GM18861 (cell line): Measurements from ENCODE around the gene PI4KB.
"Not testable (repeated sequence)": the region's sequence is repeated elsewhere in the genome, so short reads cannot be mapped to it uniquely, and the experiment has no call there.

Experiments
- ATAC-seq: cut with Tn5 transposase; IDR thresholded peaks from one replicate; pipeline ENCODE4 v1.9.1; 2021; ENCODE audit not compliant: unreplicated experiment

Gene PI4KB

DNA sequence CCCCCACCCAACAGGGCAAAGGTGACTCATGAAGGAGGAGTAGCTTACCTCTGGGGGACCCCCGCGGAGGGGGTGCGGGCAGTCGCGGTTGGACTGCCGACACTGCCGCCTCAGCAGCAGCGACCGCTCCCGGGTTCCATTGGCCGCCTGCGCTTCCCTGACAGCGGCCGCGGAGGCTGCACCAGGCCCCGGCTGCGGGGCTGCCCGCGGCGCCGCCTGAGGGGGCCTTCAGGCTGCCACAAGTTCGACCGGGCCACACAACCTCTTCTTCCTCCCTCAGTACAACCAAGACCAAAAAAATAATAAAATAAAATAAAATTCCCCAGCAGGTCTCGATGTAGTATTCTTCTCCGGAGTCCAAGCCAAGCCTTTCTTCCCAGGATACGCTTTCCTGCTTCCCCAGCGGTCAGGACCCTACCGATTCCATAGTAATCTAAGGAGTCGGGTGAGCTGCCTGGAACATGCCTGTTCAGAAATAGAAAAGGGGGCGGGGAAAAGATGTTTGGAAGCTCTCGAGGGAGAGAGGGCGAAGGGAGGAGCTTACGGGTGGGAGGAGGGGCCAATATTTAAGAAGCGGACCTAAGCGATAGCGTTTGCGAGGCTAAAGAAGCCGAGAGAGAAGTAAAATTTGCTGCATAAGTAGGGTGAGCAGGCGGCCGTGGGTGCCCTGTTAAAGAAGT lies at the start of gene PI4KB:
Gene PI4KB, minus strand, starts transcription at position 194 of the 680 bp plus-strand sequence. CDS start 10,935 bp downstream, outside the sequence.
- peak; percentile 76 for ATAC-seq

DNA sequence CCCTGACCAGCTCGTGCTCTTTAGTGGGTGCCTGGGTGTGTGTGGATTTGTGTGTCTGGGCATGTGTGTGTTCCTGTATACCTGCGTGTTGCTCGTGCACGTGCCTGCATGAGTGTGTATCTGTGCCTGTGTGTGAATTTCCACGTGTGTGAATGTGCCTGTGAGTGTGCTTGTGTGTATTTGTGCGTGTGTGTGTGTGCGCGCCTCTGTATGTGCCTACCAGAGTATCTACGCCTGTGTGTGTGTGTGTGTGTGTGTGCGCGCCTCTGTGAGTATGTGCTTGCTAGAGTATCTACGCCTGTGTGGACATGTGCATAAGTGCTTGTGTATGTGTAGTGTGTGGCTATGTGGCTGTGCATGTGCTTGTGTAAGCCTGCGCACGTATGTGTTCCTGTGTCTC lies 46.0 kb upstream of the PI4KB start:
- no peak for ATAC-seq

DNA sequence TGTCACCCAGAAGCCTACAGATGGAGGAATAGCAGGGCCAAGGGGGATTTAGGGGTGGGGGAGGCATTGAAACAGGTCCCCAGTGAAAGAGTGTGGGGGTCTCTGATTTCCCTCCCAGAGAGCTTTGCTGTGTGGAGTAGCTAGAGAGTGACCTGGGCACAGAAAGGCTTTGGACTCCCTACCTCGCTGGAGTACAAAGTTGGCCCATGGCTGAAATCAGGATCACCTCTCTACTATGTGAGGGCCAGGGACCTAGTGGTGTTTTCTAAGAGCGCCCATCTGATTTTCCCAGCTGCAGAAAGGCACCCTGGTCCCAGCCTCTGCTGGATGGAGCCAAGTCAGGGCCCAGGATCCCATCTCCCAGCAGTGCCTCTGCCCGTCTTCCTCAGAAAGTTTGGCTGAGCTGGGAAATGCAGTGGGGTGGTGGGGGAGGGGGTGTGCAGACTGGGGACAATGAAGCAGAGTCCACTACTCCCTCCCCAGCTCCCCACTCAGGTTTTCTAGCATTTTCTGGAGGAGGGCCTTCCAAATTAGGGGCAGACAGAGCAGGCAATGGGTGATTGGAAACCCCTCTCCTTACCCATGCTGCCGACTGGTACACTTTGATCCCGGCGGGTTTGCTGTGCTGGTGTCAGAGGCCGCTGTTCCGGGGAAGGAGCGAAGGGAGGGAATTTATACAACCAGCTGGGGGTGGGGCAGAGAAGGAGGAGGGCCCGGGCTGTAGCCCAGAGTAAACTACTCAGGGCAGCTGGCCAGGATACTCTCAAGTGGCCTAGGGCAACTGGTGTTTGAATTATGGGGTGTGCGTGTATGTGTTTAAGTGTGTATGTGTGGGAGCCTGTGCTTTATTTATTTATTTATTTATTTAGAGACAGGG lies 45.1 kb upstream of the PI4KB start, which contains the start of gene SELENBP1:
Gene SELENBP1, minus strand, starts transcription at position 648 of the 877 bp plus-strand sequence. Its CDS starts 64 bp downstream, at position 584.
- ATAC-seq = no peak

GRCh38 chr1:151371370-151372057 lies 44.3 kb upstream of the PI4KB start:
- ATAC-seq = no peak

DNA sequence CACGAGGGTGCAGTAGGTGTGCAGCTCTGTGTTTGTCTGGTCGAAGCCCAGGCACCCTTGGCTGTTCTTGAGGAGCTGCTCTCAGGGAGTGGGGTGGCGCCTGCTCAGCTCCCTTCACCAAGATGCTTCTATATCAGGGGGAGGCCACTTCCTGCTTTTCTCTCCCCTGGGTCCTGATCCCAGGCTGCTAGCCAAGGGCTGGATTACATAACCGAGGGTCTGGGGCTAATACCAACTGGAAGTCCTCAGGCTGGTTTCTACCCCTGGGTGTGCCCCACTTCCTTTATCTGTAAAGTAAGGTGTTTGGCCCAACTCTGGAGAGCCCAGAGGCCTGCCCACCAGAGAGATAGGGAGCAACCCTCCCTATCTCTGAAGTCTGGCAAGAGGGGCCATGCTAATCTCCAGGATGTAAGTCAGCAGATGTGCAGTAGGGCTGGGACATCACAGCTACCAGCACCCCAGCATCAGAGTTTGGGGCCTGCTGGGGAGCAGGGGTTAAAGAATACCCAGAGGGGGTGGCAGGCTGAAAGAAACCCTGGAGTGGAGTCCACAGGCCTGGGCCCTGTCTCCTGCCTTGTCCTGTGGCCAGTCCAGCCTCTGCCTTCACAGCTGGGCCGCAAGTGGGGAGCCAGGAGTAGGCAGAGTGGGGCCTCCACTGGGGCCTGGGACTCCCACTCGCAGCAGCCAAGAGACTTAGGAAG lies 43.1 kb upstream of the PI4KB start:
- ATAC-seq = no peak

DNA sequence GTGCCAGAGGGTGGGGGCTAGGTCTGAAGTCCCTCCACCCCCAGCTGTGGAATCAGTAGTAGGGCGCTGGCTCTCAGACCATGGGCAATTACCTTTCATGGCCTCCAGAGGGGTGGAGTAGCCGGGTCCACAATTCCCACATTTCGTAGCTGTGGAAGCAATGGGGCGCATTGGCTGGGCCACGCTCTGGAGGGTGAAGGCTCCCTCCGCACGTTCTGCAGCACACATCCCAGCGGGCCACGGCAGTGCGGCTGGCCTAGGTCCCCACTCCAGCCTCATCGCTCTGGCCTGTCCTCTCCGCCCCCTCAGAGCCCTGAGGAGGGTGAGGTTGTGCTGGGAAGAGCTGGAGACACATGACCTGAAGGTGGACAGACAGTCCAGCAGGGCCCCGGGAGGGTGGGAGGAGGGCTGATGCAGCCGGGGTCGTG lies 42.4 kb upstream of the PI4KB start:
- ATAC-seq = no peak

- no peak for ATAC-seq
These were observed 42.0 kb upstream of the PI4KB start for GRCh38 chr1:151369302-151369610.

DNA sequence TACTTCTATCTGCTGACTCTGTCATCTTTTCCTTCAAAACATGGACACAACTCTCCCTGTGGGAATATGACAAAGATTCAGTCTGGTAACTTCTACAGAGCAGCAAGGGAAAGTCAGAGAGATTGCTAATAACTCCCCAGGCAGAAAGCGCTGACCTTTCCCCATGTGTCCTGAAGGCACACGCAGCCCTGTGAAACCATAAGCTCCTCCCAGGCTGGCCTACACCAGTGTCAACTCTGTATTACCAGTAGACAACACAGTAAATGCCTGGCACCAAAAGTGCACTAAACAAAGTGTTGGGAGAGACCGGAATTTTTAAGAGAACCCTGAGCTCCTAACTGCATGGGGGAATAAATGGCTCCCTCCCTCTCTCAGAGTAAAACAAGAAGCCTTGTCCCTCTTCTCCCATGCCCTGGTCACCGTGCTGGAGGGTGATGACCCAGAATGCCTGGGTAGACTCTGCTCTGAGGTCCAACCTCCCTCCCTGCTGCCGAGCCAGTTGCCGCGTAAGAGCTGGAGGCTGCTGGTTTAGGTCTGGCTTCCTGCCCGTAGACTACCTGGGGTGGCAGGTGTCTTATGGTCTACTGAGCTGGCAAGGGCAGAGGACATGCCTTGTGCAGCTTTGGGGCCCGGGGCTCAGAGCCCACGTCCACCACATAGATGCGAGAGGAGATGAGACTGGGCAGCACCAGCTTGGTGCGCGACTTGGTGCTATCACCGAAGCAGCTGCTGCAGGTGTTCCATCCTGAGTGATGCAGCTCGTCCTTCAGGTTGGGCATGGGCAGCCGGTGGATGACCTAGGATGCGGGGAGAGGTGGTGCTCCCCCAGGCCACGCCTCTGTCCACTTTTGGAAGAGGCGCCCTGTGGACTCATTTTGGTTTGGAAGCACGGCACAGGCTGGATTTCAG lies 41.4 kb upstream of the PI4KB start:
- no peak for ATAC-seq

GRCh38 chr1:151367658-151368392 lies 40.6 kb upstream of the PI4KB start:
- no peak for ATAC-seq

- no peak for ATAC-seq
These were observed 37.8 kb upstream of the PI4KB start for GRCh38 chr1:151364996-151365395.

DNA sequence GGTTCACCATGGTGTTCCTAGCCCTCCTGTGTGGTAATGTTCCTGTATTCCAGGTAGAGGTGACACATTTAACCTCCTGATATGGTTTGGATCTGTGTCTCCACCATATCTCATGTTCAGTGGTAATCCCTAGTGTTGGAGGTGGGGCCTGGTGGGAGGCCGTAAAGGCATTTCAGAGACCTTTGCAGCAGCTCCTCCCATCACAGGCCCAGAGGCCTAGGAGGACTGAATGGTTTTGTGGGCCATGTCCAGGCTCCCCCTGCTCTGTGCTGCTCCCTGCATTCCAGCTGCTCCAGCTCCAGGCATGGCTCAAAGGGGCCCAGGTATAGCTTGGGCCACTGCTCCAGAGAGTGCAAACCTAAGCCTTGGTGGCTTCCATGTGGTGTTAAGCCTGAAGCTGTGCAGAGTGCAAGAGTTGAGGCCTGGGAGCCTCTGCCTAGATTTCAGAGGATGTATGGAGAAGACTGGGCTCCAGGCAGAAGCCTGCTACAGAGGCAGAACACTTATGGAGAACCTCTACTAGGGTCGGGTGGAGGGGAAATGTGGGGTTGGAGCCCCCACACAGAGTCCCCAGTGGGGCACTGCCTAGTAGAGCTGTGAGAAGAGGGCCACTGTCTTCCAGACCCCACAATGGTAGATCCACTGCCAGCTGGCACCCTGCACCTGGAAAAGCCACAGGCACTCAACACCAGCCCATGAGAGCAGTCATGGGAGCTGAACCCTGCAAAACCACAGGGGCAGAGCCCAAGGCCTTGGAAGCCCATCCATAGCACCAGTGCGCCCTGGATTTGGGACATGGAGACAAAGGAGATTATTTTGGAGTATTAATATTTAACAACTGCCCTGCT lies 35.3 kb upstream of the PI4KB start:
- ATAC-seq = no peak

GRCh38 chr1:151361883-151362282 lies 34.7 kb upstream of the PI4KB start:
- no peak for ATAC-seq

GRCh38 chr1:151356696-151357095 lies 29.5 kb upstream of the PI4KB start:
- no peak for ATAC-seq

GRCh38 chr1:151352021-151352718 lies 25.0 kb upstream of the PI4KB start:
- no peak for ATAC-seq

DNA sequence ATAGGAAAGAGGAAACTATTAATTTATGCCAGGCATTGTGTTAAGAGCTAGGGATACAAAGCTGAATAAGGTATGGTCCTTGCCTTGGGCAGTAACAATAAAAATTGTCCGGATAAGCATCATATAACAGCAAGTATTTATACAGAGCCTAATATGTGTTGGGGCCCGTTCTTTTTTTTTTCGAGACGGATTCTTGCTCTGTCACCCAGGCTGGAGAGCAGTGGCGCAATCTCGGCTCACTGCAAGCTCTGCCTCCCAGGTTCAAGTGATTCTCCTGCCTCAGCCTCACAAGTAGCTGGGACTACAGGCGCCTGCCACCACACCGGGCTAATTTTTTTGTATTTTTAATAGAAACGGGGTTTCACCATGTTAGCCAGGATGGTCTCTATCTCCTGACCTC lies 23.1 kb upstream of the PI4KB start:
- not testable (repeated sequence) for ATAC-seq

DNA sequence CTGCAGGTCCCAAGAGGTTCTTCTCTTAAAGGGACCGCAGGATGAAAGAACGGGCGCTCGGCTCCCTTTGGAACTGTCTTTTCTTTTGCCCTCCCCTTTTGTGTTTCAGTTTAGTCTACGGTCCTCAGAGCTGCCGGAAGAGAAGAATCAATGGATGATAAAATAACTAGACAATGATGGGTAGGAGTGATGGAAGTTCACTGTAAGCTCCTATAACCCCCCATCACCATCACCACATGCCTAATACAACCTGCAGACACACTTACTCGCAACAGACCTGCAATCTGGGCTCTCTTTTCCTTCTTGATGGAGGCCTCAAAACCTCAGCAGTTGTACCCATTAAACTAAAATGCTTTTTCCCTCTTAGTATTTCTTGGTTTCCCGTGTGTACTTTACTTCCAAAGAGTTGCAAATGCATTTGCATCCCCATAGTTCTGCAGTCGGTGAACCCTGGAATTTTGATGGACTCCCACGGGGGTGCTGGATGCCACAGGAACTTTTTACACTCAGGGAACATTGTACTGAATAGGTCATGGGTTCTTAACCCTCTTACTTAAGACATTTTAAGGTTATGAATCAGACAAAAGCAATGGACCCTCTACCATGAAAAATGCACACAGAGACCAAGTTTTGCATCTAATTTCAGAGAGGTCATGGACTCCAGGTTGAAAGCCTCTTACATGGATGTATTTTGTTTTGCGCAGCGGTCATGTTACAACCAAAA lies 20.5 kb upstream of the PI4KB start:
- ATAC-seq = no peak
